ENCODE measurements around the gene UGT2B17. TPM values are rescaled to one million over a fixed set of nuclear protein-coding genes. Genes with fewer than 3 reads are reported as not detected.
"Not testable (repeated sequence)": the region's sequence is repeated elsewhere in the genome, so short reads cannot be mapped to it uniquely, and the experiment has no call there.

Gene UGT2B17
- polyA plus RNA-seq, 1 donor (not counting 4 experiments of a cell fraction or from before 2014, with no cell fraction given): not detected

- dilution Hi-C loops (cut with MboI; ENCODE audit: extremely low pct_ligation_motif_present, low sequenced_read_pairs): no loop called here
- Histone ChIP-seq H2AFZ (ENCODE audit: control insufficient read depth, low read length) (no peak overlapping the region), H4K20me1 (ENCODE audit: control insufficient read depth, extremely low read depth, insufficient read depth, low read length) (no peaks in the 10 kb centered on the region), H3K79me2 (ENCODE audit: control insufficient read depth, insufficient read depth, low read length) (no peaks in the 10 kb centered on the region), H3K9ac (ENCODE audit: control insufficient read depth, extremely low read depth, insufficient read depth, low read length) (no peak overlapping the region), H3K9me1 (ENCODE audit: control insufficient read depth, extremely low read depth, insufficient read depth, low read length) (no peaks in the 10 kb centered on the region), H3K4me3 (ENCODE audit: control insufficient read depth in 2 of 3, extremely low read depth in 1 of 3, insufficient read depth in 2 of 3, low read depth in 1 of 3, low read length in 3 of 3) (no peak overlapping the region), H3K36me3 (ENCODE audit: control insufficient read depth in 2 of 2, extremely low read depth in 1 of 2, insufficient read depth in 2 of 2, low read length in 2 of 2) (no peaks in the 10 kb centered on the region), H3K4me1 (ENCODE audit: control insufficient read depth, extremely low read depth, insufficient read depth, low read length) (no peaks in the 10 kb centered on the region), H3K27me3 (ENCODE audit: control insufficient read depth, extremely low read depth, insufficient read depth, low read length) (no peaks in the 10 kb centered on the region), H3K9me3 (ENCODE audit: control insufficient read depth, low read depth, low read length) (no peaks in the 10 kb centered on the region), H3K27ac (ENCODE audit: control insufficient read depth, insufficient read depth, low read length) (no peak overlapping the region), H3K4me2 (ENCODE audit: control insufficient read depth, extremely low read depth, insufficient read depth, low read depth, low read length) (no peak overlapping the region)
- FAIRE-seq: no peak
- no peak for DNase-seq (ENCODE audit: low read depth, low spot score)
- TF ChIP-seq EZH2 (IDR thresholded peaks at IDR 0.05; ENCODE audit: low read length) (no peak), CTCF (optimal IDR thresholded peaks at IDR 0.05 in 1 of 3, IDR thresholded peaks at IDR 0.05 in 1 of 3, conservative IDR thresholded peaks at IDR 0.05 in 1 of 3; ENCODE audit: extremely low read depth in 1 of 3, insufficient read depth in 2 of 3, low read length in 3 of 3) (no peak)
These were observed 6.0 kb downstream of the UGT2B17 start for GRCh38 chr4:68570122-68570507.

DNA sequence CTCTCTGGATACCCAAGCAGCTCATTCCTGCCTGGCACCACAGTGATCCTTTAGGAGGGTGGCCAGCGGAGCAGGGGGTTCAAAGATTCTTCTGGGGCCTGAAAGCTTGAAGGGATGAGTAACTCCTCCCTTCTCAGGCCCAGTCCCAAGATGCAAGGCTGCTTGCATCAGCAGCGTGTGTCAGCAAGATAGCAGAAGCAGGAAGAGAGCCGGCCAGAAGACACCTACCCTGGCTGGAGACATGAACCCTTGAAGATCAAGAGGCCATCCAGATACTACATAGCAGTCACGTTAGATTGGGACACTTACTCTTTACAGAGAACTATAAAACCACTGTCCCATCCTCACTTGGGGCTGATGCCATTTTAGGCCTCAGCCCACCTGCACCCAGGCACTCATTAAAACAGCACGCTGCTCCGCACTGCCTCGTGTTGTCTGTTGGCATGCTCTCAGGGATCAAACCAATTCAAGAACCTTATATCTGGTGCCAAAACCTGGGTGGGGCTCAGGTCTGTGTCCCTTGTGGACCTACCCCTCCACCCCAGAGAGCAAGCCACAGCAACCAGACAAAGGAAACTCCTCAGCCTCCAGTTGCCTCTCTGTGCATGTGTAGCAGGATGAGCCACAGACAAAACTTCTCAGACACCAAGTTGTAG, 6.5 kb downstream of the UGT2B17 start:
- Histone ChIP-seq H2AFZ (ENCODE audit: control insufficient read depth, low read length) (no peak overlapping the region), H3K9me3 (ENCODE audit: control insufficient read depth, low read depth, low read length) (no peaks in the 10 kb centered on the region), H3K79me2 (ENCODE audit: control insufficient read depth, insufficient read depth, low read length) (no peaks in the 10 kb centered on the region), H4K20me1 (ENCODE audit: control insufficient read depth, extremely low read depth, insufficient read depth, low read length) (no peaks in the 10 kb centered on the region), H3K36me3 (ENCODE audit: control insufficient read depth in 2 of 2, extremely low read depth in 1 of 2, insufficient read depth in 2 of 2, low read length in 2 of 2) (no peaks in the 10 kb centered on the region), H3K9me1 (ENCODE audit: control insufficient read depth, extremely low read depth, insufficient read depth, low read length) (no peaks in the 10 kb centered on the region), H3K4me1 (ENCODE audit: control insufficient read depth, extremely low read depth, insufficient read depth, low read length) (no peaks in the 10 kb centered on the region), H3K4me3 (ENCODE audit: control insufficient read depth in 2 of 3, extremely low read depth in 1 of 3, insufficient read depth in 2 of 3, low read depth in 1 of 3, low read length in 3 of 3) (no peak overlapping the region), H3K9ac (ENCODE audit: control insufficient read depth, extremely low read depth, insufficient read depth, low read length) (no peak overlapping the region), H3K4me2 (ENCODE audit: control insufficient read depth, extremely low read depth, insufficient read depth, low read depth, low read length) (no peak overlapping the region), H3K27ac (ENCODE audit: control insufficient read depth, insufficient read depth, low read length) (no peak overlapping the region), H3K27me3 (ENCODE audit: control insufficient read depth, extremely low read depth, insufficient read depth, low read length) (no peaks in the 10 kb centered on the region)
- DNase-seq (ENCODE audit: low read depth, low spot score) (no peak), FAIRE-seq (no peak)
- TF ChIP-seq EZH2 (IDR thresholded peaks at IDR 0.05; ENCODE audit: low read length) (no peak), CTCF (optimal IDR thresholded peaks at IDR 0.05 in 1 of 3, IDR thresholded peaks at IDR 0.05 in 1 of 3, conservative IDR thresholded peaks at IDR 0.05 in 1 of 3; ENCODE audit: extremely low read depth in 1 of 3, insufficient read depth in 2 of 3, low read length in 3 of 3) (no peak)
- dilution Hi-C loops (cut with MboI; ENCODE audit: extremely low pct_ligation_motif_present, low sequenced_read_pairs): no loop called here

- H3K27ac ChIP-seq (ENCODE audit: control insufficient read depth, insufficient read depth, low read length); H2AFZ ChIP-seq (ENCODE audit: control insufficient read depth, low read length); H3K9me1 ChIP-seq (ENCODE audit: control insufficient read depth, extremely low read depth, insufficient read depth, low read length); H3K27me3 ChIP-seq (ENCODE audit: control insufficient read depth, extremely low read depth, insufficient read depth, low read length); H3K9ac ChIP-seq (ENCODE audit: control insufficient read depth, extremely low read depth, insufficient read depth, low read length); dilution Hi-C loops (cut with MboI; ENCODE audit: extremely low pct_ligation_motif_present, low sequenced_read_pairs); H3K4me2 ChIP-seq (ENCODE audit: control insufficient read depth, extremely low read depth, insufficient read depth, low read depth, low read length); H3K9me3 ChIP-seq (ENCODE audit: control insufficient read depth, low read depth, low read length); H3K4me3 ChIP-seq (ENCODE audit: control insufficient read depth in 2 of 3, extremely low read depth in 1 of 3, insufficient read depth in 2 of 3, low read depth in 1 of 3, low read length in 3 of 3); DNase-seq (ENCODE audit: low read depth, low spot score); H3K79me2 ChIP-seq (ENCODE audit: control insufficient read depth, insufficient read depth, low read length); H3K36me3 ChIP-seq (ENCODE audit: control insufficient read depth in 2 of 2, extremely low read depth in 1 of 2, insufficient read depth in 2 of 2, low read length in 2 of 2); H3K4me1 ChIP-seq (ENCODE audit: control insufficient read depth, extremely low read depth, insufficient read depth, low read length); H4K20me1 ChIP-seq (ENCODE audit: control insufficient read depth, extremely low read depth, insufficient read depth, low read length): not testable (repeated sequence)
- peak; percentile 90 for FAIRE-seq
These were observed 7.1 kb downstream of the UGT2B17 start for GRCh38 chr4:68569036-68569435.

DNA sequence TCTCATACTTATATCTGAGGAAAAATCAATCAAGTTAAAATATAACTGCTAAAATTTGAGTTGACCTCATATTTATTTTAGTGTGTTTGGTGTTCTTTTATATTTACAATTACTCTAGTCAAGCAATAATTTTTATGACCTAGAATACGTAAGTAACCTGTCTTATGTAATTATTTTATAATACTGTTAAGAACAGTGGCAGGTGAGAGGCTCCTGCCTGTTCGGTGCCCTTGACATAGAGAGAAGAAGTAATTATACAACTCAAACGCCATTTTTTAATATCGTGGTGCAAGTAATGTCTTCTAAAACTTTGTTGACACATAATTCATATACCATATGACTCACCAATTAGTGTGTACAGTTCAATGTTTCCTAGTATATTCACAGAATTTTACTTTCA, 7.6 kb downstream of the UGT2B17 start:
- H3K9me1 ChIP-seq (ENCODE audit: control insufficient read depth, extremely low read depth, insufficient read depth, low read length); H3K4me3 ChIP-seq (ENCODE audit: control insufficient read depth in 2 of 3, extremely low read depth in 1 of 3, insufficient read depth in 2 of 3, low read depth in 1 of 3, low read length in 3 of 3); DNase-seq (ENCODE audit: low read depth, low spot score); FAIRE-seq; H3K27me3 ChIP-seq (ENCODE audit: control insufficient read depth, extremely low read depth, insufficient read depth, low read length); H2AFZ ChIP-seq (ENCODE audit: control insufficient read depth, low read length); H3K4me1 ChIP-seq (ENCODE audit: control insufficient read depth, extremely low read depth, insufficient read depth, low read length); H3K4me2 ChIP-seq (ENCODE audit: control insufficient read depth, extremely low read depth, insufficient read depth, low read depth, low read length); H3K9me3 ChIP-seq (ENCODE audit: control insufficient read depth, low read depth, low read length); H3K27ac ChIP-seq (ENCODE audit: control insufficient read depth, insufficient read depth, low read length); H3K79me2 ChIP-seq (ENCODE audit: control insufficient read depth, insufficient read depth, low read length); H3K9ac ChIP-seq (ENCODE audit: control insufficient read depth, extremely low read depth, insufficient read depth, low read length); H4K20me1 ChIP-seq (ENCODE audit: control insufficient read depth, extremely low read depth, insufficient read depth, low read length); H3K36me3 ChIP-seq (ENCODE audit: control insufficient read depth in 2 of 2, extremely low read depth in 1 of 2, insufficient read depth in 2 of 2, low read length in 2 of 2); dilution Hi-C loops (cut with MboI; ENCODE audit: extremely low pct_ligation_motif_present, low sequenced_read_pairs): not testable (repeated sequence)

Data from keratinocyte (primary cell).